ENCODE results near the gene FBXW2.

DNA sequence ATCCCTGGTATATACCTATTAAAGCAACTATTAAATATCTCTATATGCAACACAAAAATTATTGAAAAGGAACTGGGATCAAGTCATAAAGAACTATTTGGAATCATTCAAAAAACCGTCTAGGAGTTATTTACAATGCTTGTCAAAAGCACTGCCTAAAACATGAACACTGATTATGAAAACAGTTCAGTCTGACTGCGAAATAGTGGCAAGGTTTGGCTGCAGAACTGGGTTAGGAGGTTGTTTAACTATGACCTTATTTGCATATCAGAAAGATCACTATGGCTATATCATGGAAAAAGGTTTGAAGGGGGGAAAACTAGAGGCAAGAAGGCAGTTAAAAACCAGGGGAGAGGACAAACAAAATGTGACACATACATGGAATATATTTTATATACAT is 12.0 kb downstream of the FBXW2 start:
- TF ChIP-seq CEBPB (IDR thresholded peaks at IDR 0.05) (no peak), EP300 (IDR thresholded peaks at IDR 0.05; ENCODE audit: borderline replicate concordance) (no peak), EGR1 (IDR thresholded peaks at IDR 0.05) (no peak), TAF1 (IDR thresholded peaks at IDR 0.05; ENCODE audit: low read depth) (no peak), ZBTB7A (IDR thresholded peaks at IDR 0.05; ENCODE audit: low read depth) (no peak), RAD21 (IDR thresholded peaks at IDR 0.05; ENCODE audit: low read depth) (no peak)
- TF ChIP-seq, protein P1, sequence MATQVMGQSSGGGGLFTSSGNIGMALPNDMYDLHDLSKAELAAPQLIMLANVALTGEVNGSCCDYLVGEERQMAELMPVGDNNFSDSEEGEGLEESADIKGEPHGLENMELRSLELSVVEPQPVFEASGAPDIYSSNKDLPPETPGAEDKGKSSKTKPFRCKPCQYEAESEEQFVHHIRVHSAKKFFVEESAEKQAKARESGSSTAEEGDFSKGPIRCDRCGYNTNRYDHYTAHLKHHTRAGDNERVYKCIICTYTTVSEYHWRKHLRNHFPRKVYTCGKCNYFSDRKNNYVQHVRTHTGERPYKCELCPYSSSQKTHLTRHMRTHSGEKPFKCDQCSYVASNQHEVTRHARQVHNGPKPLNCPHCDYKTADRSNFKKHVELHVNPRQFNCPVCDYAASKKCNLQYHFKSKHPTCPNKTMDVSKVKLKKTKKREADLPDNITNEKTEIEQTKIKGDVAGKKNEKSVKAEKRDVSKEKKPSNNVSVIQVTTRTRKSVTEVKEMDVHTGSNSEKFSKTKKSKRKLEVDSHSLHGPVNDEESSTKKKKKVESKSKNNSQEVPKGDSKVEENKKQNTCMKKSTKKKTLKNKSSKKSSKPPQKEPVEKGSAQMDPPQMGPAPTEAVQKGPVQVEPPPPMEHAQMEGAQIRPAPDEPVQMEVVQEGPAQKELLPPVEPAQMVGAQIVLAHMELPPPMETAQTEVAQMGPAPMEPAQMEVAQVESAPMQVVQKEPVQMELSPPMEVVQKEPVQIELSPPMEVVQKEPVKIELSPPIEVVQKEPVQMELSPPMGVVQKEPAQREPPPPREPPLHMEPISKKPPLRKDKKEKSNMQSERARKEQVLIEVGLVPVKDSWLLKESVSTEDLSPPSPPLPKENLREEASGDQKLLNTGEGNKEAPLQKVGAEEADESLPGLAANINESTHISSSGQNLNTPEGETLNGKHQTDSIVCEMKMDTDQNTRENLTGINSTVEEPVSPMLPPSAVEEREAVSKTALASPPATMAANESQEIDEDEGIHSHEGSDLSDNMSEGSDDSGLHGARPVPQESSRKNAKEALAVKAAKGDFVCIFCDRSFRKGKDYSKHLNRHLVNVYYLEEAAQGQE (IDR thresholded peaks at IDR 0.05; ENCODE audit: low read depth), result no peak
- TF ChIP-seq, protein P2, sequence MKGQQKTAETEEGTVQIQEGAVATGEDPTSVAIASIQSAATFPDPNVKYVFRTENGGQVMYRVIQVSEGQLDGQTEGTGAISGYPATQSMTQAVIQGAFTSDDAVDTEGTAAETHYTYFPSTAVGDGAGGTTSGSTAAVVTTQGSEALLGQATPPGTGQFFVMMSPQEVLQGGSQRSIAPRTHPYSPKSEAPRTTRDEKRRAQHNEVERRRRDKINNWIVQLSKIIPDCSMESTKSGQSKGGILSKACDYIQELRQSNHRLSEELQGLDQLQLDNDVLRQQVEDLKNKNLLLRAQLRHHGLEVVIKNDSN (IDR thresholded peaks at IDR 0.05), result no peak
- TF ChIP-seq, protein P3, sequence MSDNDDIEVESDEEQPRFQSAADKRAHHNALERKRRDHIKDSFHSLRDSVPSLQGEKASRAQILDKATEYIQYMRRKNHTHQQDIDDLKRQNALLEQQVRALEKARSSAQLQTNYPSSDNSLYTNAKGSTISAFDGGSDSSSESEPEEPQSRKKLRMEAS (IDR thresholded peaks at IDR 0.05), result no peak
